ENCODE results near the gene B3GALT6.

Gene B3GALT6

GRCh38 chr1:1202831-1203560 lies 29.0 kb upstream of the B3GALT6 start:
- DNase-seq = no peak

GRCh38 chr1:1203561-1204424 lies 28.2 kb upstream of the B3GALT6 start:
- no peak for DNase-seq

- no peak for DNase-seq
Observed at GRCh38 chr1:1204425-1204920, 27.6 kb upstream of the B3GALT6 start.

- no peak for DNase-seq
Observed at GRCh38 chr1:1204998-1205768, 26.9 kb upstream of the B3GALT6 start.

GRCh38 chr1:1205769-1206375 lies 26.2 kb upstream of the B3GALT6 start:
- no peak for DNase-seq

- peak; percentile 14 for DNase-seq
Observed at GRCh38 chr1:1206376-1206965, 25.6 kb upstream of the B3GALT6 start, which contains the start of gene TNFRSF18. TSS of gene TNFRSF18 (minus strand) at chr1:1206592. CDS start at chr1:1206571, 21 bp downstream.

GRCh38 chr1:1206966-1207531 lies 25.0 kb upstream of the B3GALT6 start:
- DNase-seq = no peak

GRCh38 chr1:1207571-1207892 lies 24.5 kb upstream of the B3GALT6 start:
- no peak for DNase-seq

- peak; percentile 46 for DNase-seq
Observed at GRCh38 chr1:1208713-1209433, 23.2 kb upstream of the B3GALT6 start.

GRCh38 chr1:1210726-1211540 lies 21.1 kb upstream of the B3GALT6 start:
- DNase-seq = no peak

GRCh38 chr1:1211541-1212441 lies 20.2 kb upstream of the B3GALT6 start:
- DNase-seq = no peak

- peak; percentile 33 for DNase-seq
Observed at GRCh38 chr1:1212780-1213344, 19.2 kb upstream of the B3GALT6 start.

GRCh38 chr1:1213345-1214265 lies 18.4 kb upstream of the B3GALT6 start, which contains the start of gene TNFRSF4:
TSS of gene TNFRSF4 (minus strand) at chr1:1214153. CDS start at chr1:1214127, 26 bp downstream.
- peak; percentile 29 for DNase-seq

GRCh38 chr1:1215080-1215676 lies 16.9 kb upstream of the B3GALT6 start:
- DNase-seq = peak; percentile 39

- no peak for DNase-seq
Observed at GRCh38 chr1:1215881-1216605, 16.0 kb upstream of the B3GALT6 start.

Data from CD4-positive, alpha-beta T cell treated with Interleukin-4 for 4 hours (primary cell).